Astrocyte of the cerebellum (primary cell): Measurements from ENCODE around the gene AGPAT3.

Experiments used
- DNase-seq: peaks from one replicate; pipeline ENCODE4 v3.0.0-alpha.2; 2011; ENCODE audit warnings: low read depth
- H3K4me3 ChIP-seq: 2 replicates; pipeline ENCODE4 v1.5.1; 2011; ENCODE audit warnings: mild to moderate bottlenecking, low read depth, low read length, moderate library complexity
- CTCF ChIP-seq: IDR thresholded peaks from 2 replicates; pipeline ENCODE4 v1.5.1; 2012; ENCODE audit warnings: low read length, low read depth, moderate library complexity, mild to moderate bottlenecking; ENCODE audit errors: missing control alignments
- in situ Hi-C: cut with HindIII; loops from 2 replicates; pipeline ENCODE4 v1.10.0; 2017; ENCODE audit warnings: low sequenced_read_pairs

AGPAT3 gene

GRCh38 chr21:43846430-43846829 lies 18.6 kb upstream of the AGPAT3 start:
- in situ Hi-C loops = no loop called here
- DNase-seq = no peak
- H3K4me3 ChIP-seq = no peak overlapping the region
- TF ChIP-seq CTCF = no peak

- in situ Hi-C loops = no loop called here
- H3K4me3 ChIP-seq = no peak overlapping the region
- DNase-seq = no peak
- no peak for TF ChIP-seq CTCF
These were observed 17.7 kb upstream of the AGPAT3 start for GRCh38 chr21:43847301-43847700.

GRCh38 chr21:43848771-43849170 lies 16.3 kb upstream of the AGPAT3 start:
- no peak overlapping the region for H3K4me3 ChIP-seq
- no peak for DNase-seq
- in situ Hi-C loops = no loop called here
- TF ChIP-seq CTCF = no peak

GRCh38 chr21:43849532-43850299 lies 15.3 kb upstream of the AGPAT3 start:
- no peak for DNase-seq
- no peak for TF ChIP-seq CTCF
- in situ Hi-C loops = loop anchor here (25.0 kb wide), 1 partner anchor 87 kb away; no protein-coding TSS in a partner anchor
- H3K4me3 ChIP-seq = no peak overlapping the region

- no peak for DNase-seq
These were observed 14.2 kb upstream of the AGPAT3 start for GRCh38 chr21:43850728-43851295.

GRCh38 chr21:43851593-43851992 lies 13.4 kb upstream of the AGPAT3 start:
- H3K4me3 ChIP-seq = no peak overlapping the region
- no peak for DNase-seq
- no peak for TF ChIP-seq CTCF
- in situ Hi-C loops = loop anchor here (25.0 kb wide), 1 partner anchor 89 kb away; no protein-coding TSS in a partner anchor

More at GRCh38 chr21:43850728-43851295, 14.2 kb upstream of the AGPAT3 start:
- TF ChIP-seq CTCF = no peak
- in situ Hi-C loops = loop anchor here (25.0 kb wide), 1 partner anchor 89 kb away; no protein-coding TSS in a partner anchor
- no peak overlapping the region for H3K4me3 ChIP-seq
